Measurements from ENCODE around the gene GOLGA5. TPM values are rescaled to one million over a fixed set of nuclear protein-coding genes. Genes with fewer than 3 reads are reported as not detected.

GOLGA5 gene
- total and polyA plus RNA-seq, 2 of the 8 experiments (the other 6 are each of a cell fraction or from before 2014, with no cell fraction given) = 13.0 to 25.4 TPM

DNA sequence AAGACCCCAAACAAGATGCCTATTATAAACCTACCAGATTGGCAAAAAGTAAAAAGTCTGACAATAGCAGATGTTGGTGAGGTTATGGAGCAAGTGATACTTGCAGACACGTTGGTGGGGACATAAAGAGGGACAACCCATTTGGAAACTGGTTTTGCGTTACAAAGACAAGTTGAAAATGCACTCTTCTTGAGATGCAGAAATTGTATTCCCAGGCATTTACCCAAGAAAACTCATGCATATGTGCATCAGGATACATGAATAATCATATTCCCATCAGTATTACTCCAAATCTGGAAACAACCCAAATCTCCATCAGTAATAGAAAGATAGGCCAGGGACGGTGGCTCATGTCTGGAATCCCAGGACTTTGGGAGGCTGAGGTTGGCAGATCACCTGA lies 12.8 kb upstream of the GOLGA5 start:
- Histone ChIP-seq H3K27ac (ENCODE audit: low read depth, low read length) (no peak overlapping the region), H3K4ac (replicated peaks; ENCODE audit: insufficient read length, low read depth, low read length) (no peak overlapping the region), H3K4me2 (ENCODE audit: insufficient read depth in 1 of 2, low read depth in 2 of 2, low read length in 2 of 2) (no peak overlapping the region), H3K9ac (replicated peaks in 1 of 4; ENCODE audit: extremely low read depth in 1 of 4, low read depth in 3 of 4, low read length in 3 of 4) (no peak overlapping the region), H2AK5ac (ENCODE audit: low read depth, low read length) (no peak overlapping the region), H3K18ac (ENCODE audit: extremely low read depth, low read length) (no peak overlapping the region), H2BK5ac (ENCODE audit: low read depth, low read length) (no peak overlapping the region), H2BK15ac (ENCODE audit: low read length) (no peak overlapping the region), H3K27me3 (replicated peaks in 1 of 4; ENCODE audit: control insufficient read depth in 3 of 4, extremely low read depth in 1 of 4, insufficient read depth in 3 of 4, low read length in 3 of 4) (no peaks in the 10 kb centered on the region; a peak in 1 of 7 replicates), H4K5ac (ENCODE audit: insufficient read length, low read depth, low read length) (no peak overlapping the region), H2AFZ (ENCODE audit: low read length) (no peak overlapping the region), H3K23me2 (ENCODE audit: low read depth, low read length) (no peaks in the 10 kb centered on the region), H3K9me3 (ENCODE audit: insufficient read depth in 2 of 2, low read depth in 1 of 2, low read length in 1 of 2) (no peaks in the 10 kb centered on the region), H3K56ac (replicated peaks; ENCODE audit: insufficient read length, low read depth, low read length) (no peak overlapping the region), H3K23ac (ENCODE audit: insufficient read length) (no peak overlapping the region), H3K79me2 (ENCODE audit: control insufficient read depth in 1 of 2, insufficient read depth in 2 of 2, low read length in 2 of 2) (no peaks in the 10 kb centered on the region), H2BK12ac (ENCODE audit: low read depth, low read length) (no peak overlapping the region), H3K4me3 (ENCODE audit: extremely low read depth in 1 of 4, insufficient read depth in 2 of 4, low read depth in 3 of 4, low read length in 4 of 4) (no peak overlapping the region), H4K91ac (replicated peaks; ENCODE audit: insufficient read length, low read length) (no peak overlapping the region), H3K14ac (ENCODE audit: insufficient read length) (no peak overlapping the region), H3K79me1 (ENCODE audit: low read depth, low read length) (no peaks in the 10 kb centered on the region), H2BK20ac (ENCODE audit: low read length) (no peak overlapping the region), H3K4me1 (replicated peaks in 1 of 4; ENCODE audit: control insufficient read depth in 3 of 4, insufficient read depth in 4 of 4, low read length in 3 of 4) (peaks cover 0 to 3% (median 0%) of the 10 kb centered on the region in 4 experiments; a peak in 1 of 7 replicates), H4K8ac (ENCODE audit: extremely low read depth, insufficient read depth, low read length) (no peak overlapping the region), H4K20me1 (replicated peaks in 1 of 2; ENCODE audit: control insufficient read depth in 1 of 2, insufficient read depth in 2 of 2, low read length in 2 of 2) (no peaks in the 10 kb centered on the region), H3K36me3 (ENCODE audit: control insufficient read depth in 2 of 4, insufficient read depth in 4 of 4, low read length in 3 of 4) (no peaks in the 10 kb centered on the region), H2BK120ac (replicated peaks; ENCODE audit: low read depth, low read length) (no peak overlapping the region)
- CTCF ChIA-PET (ENCODE audit: partially characterized antibody) = interaction anchor here (1.1 to 2.0 kb wide), 3 partner anchors 64 to 95 kb away, joined by 4 to 10 read pairs (median 6); no protein-coding TSS in a partner anchor
- 83% methylated on average over 3 of the region's 3 CpGs; no CpG with 5 or more reads in 1 of the 2 experiments for WGBS, 2 experiments (ENCODE audit: extremely low coverage in 1 of 2, insufficient coverage in 1 of 2, insufficient read length in 1 of 2, insufficient replicate concordance in 2 of 2, low coverage in 1 of 2, low lambda C conversion rate in 2 of 2, missing lambda C conversion rate in 1 of 2)
- POLR2A ChIA-PET (ENCODE audit: partially characterized antibody) = interaction anchor here (1.2 kb wide), 1 partner anchor 33 kb away, joined by 5 read pairs; the partner anchor contains the start of gene LGMN
- FAIRE-seq (no peak), DNase-seq (ENCODE audit: low read depth in 1 of 2, low spot score in 2 of 2) (no peak)
- no peak for TF ChIP-seq NANOG (IDR thresholded peaks at IDR 0.05; ENCODE audit: insufficient read depth, low read depth, low read length, poor library complexity, severe bottlenecking)
- TF ChIP-seq KDM4A (IDR thresholded peaks at IDR 0.05; ENCODE audit: low read depth, low read length, severe bottlenecking) = no peak
- TF ChIP-seq SP2 (IDR thresholded peaks at IDR 0.05; ENCODE audit: low read length) = no peak
- TF ChIP-seq ASH2L (IDR thresholded peaks at IDR 0.05; ENCODE audit: low read length) = no peak
- TF ChIP-seq TAF1 (IDR thresholded peaks at IDR 0.05; ENCODE audit: low read depth, low read length) = no peak
- TF ChIP-seq TCF12 (IDR thresholded peaks at IDR 0.05; ENCODE audit: low read depth, low read length) = no peak
- no peak for TF ChIP-seq RXRA (IDR thresholded peaks at IDR 0.05; ENCODE audit: insufficient read depth, low read depth, low read length)
- TF ChIP-seq HDAC6 (IDR thresholded peaks at IDR 0.05; ENCODE audit: low read depth, low read length) = no peak
- no peak for TF ChIP-seq FOSL1 (IDR thresholded peaks at IDR 0.05; ENCODE audit: insufficient read depth, low read depth, low read length)
- TF ChIP-seq POLR2AphosphoS5 (IDR thresholded peaks at IDR 0.05; ENCODE audit: low read depth, low read length) = no peak
- TF ChIP-seq ATF3 (IDR thresholded peaks at IDR 0.05; ENCODE audit: insufficient read depth, low read depth, low read length) = no peak
- no peak for TF ChIP-seq SIRT6 (IDR thresholded peaks at IDR 0.05; ENCODE audit: low read length)
- TF ChIP-seq POLR2A (IDR thresholded peaks at IDR 0.05; ENCODE audit: control extremely low read depth in 1 of 2, low read depth in 2 of 2, low read length in 2 of 2) = no peak
- no peak for TF ChIP-seq SP4 (IDR thresholded peaks at IDR 0.05; ENCODE audit: low read length)
- no peak for TF ChIP-seq RNF2 (IDR thresholded peaks at IDR 0.05; ENCODE audit: borderline replicate concordance, low read depth, low read length, missing control alignments, poor library complexity, severe bottlenecking)
